HEK293T (cell line): ENCODE results near the gene WDR18.

Experiments
- CTCF ChIA-PET: fragments of 350-600 bp; formaldehyde crosslinking; extraction: SDS; loops from one replicate; lab custom pipeline; 2021; ENCODE audit warnings: antibody characterized with exemption, inconsistent platforms; lab: Yijun Ruan, JAX
- POLR2A ChIA-PET: fragments of 350-600 bp; formaldehyde crosslinking; extraction: SDS; loops from one replicate; lab custom pipeline; 2020; ENCODE audit warnings: antibody characterized with exemption, inconsistent platforms; lab: Yijun Ruan, JAX
- DNase-seq: peaks from one replicate; pipeline ENCODE4 v3.0.0; 2012; ENCODE audit warnings: mixed read lengths; ENCODE audit errors: extremely low spot score
- ARNT ChIP-seq: fragments of 450-650 bp; IDR thresholded peaks from 2 replicates; pipeline ENCODE4 v1.6.1; 2017; ENCODE audit warnings: mild to moderate bottlenecking
- BHLHE40 ChIP-seq: fragments of 450-650 bp; IDR thresholded peaks from 2 replicates; pipeline ENCODE4 v1.6.1; 2016; ENCODE audit warnings: mild to moderate bottlenecking, moderate library complexity, borderline replicate concordance
- CTBP1 ChIP-seq: fragments of 450-650 bp; IDR thresholded peaks from 2 replicates; pipeline ENCODE4 v1.6.1; 2016; ENCODE audit warnings: borderline replicate concordance
- ELF4 ChIP-seq: fragments of 450-650 bp; IDR thresholded peaks from 2 replicates; pipeline ENCODE4 v1.6.1; 2017; ENCODE audit warnings: antibody characterized with exemption
- FOXA1 ChIP-seq: fragments of 450-650 bp; IDR thresholded peaks from 2 replicates; pipeline ENCODE4 v1.6.1; 2016; ENCODE audit warnings: mild to moderate bottlenecking
- FOXK2 ChIP-seq: fragments of 450-650 bp; IDR thresholded peaks from 2 replicates; pipeline ENCODE4 v1.6.1; 2016; ENCODE audit warnings: mild to moderate bottlenecking
- FOXM1 ChIP-seq: fragments of 450-650 bp; IDR thresholded peaks from 2 replicates; pipeline ENCODE4 v1.6.1; 2017; ENCODE audit warnings: mild to moderate bottlenecking, borderline replicate concordance
- HDGF ChIP-seq: fragments of 450-650 bp; IDR thresholded peaks from 2 replicates; pipeline ENCODE4 v1.6.1; 2017; ENCODE audit warnings: antibody characterized with exemption, borderline replicate concordance
- L3MBTL2 ChIP-seq: fragments of 450-650 bp; conservative IDR thresholded peaks from 2 replicates; pipeline ENCODE4 v1.6.1; 2016; ENCODE audit warnings: mild to moderate bottlenecking
- LEF1 ChIP-seq: fragments of 450-650 bp; IDR thresholded peaks from 2 replicates; pipeline ENCODE4 v1.6.1; 2017; ENCODE audit warnings: mild to moderate bottlenecking, borderline replicate concordance
- NFRKB ChIP-seq: fragments of 450-650 bp; IDR thresholded peaks from 2 replicates; pipeline ENCODE4 v1.6.1; 2016; ENCODE audit warnings: mild to moderate bottlenecking, moderate library complexity
- SP1 ChIP-seq: fragments of 450-650 bp; IDR thresholded peaks from 2 replicates; pipeline ENCODE4 v1.6.1; 2017
- SUZ12 ChIP-seq: fragments of 450-650 bp; IDR thresholded peaks from 2 replicates; pipeline ENCODE4 v1.6.1; 2016; ENCODE audit warnings: mild to moderate bottlenecking
- TARDBP ChIP-seq: fragments of 450-650 bp; IDR thresholded peaks from 2 replicates; pipeline ENCODE4 v1.6.1; 2016
- ZNF384 ChIP-seq: fragments of 450-650 bp; IDR thresholded peaks from 2 replicates; pipeline ENCODE4 v1.6.1; 2016
- TF ChIP-seq, protein P1 (sequence below): fragments of 450-650 bp; IDR thresholded peaks from 2 replicates; pipeline ENCODE4 v1.6.1; 2016

The WDR18 gene

DNA sequence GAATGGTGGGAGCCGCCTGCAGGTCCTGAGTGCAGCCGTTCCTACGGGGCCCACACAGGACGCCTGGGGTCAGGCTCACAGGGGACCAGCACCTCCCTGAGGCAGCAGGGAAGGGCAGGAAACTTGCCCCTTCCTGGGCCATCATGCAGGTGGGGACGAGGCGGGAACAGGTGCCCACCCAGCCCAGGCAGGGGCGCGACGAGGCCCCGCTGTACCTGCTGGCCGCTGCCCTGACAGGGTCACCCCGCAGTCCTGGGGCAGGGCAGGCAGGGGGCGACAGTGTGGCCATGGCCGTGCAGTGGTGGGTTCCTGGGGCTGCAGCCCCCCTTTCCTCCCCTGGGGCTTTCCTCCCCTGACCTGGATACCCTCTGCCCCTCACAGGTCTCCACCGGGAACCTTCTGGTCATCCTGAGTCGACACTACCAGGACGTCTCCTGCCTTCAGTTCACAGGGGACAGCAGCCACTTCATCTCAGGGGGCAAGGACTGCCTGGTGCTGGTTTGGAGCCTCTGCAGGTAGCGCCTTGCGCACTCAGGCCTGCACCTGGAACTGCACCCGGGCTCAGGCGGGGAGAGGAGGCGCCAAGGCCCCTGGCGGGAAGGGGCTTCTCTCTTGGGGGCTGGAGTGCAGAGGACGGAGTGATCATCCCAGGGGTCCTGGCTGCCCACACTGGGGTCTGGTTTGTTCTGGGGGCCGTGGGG, 5.4 kb downstream of the WDR18 start:
- ChIA-PET POLR2A (no interaction called here), CTCF (interaction anchor here (0.7 kb wide), 1 partner anchor 8 kb away, joined by 3 read pairs; no protein-coding TSS in a partner anchor)
- TF ChIP-seq HDGF (peak; percentile 61; the same call in 1 of the 2 replicates), TARDBP (no peak)
- DNase-seq = no peak

GRCh38 chr19:990119-990571, 6.0 kb downstream of the WDR18 start:
- POLR2A ChIA-PET = no interaction called here
- TF ChIP-seq, protein P1, sequence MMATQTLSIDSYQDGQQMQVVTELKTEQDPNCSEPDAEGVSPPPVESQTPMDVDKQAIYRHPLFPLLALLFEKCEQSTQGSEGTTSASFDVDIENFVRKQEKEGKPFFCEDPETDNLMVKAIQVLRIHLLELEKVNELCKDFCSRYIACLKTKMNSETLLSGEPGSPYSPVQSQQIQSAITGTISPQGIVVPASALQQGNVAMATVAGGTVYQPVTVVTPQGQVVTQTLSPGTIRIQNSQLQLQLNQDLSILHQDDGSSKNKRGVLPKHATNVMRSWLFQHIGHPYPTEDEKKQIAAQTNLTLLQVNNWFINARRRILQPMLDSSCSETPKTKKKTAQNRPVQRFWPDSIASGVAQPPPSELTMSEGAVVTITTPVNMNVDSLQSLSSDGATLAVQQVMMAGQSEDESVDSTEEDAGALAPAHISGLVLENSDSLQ = no peak
- TF ChIP-seq L3MBTL2 (no peak), ARNT (no peak), LEF1 (no peak), NFRKB (no peak), SP1 (no peak), SUZ12 (no peak), ZNF384 (no peak), FOXK2 (no peak), FOXA1 (no peak), TARDBP (no peak), BHLHE40 (no peak), CTBP1 (no peak), FOXM1 (no peak), ELF4 (no peak), HDGF (no peak)
- CTCF ChIA-PET = no interaction called here
- no peak for DNase-seq

DNA sequence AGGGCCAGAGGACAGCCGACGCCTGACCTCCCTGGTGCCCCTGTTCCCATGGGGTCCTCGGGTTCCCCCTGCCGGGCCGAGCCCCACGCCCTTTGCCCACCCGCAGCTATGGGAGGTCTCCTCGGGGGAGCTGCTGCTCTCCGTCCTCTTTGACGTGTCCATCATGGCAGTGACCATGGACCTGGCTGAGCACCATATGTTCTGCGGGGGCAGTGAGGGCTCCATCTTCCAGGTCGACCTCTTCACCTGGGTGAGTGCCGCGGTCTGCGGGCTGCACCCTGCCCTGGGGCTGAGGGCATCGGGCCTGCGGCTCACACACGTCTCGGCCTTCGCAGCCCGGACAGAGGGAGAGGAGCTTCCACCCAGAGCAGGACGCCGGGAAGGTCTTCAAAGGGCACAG, 6.6 kb downstream of the WDR18 start:
- TF ChIP-seq SP1 = no peak
- TF ChIP-seq ARNT = no peak
- TF ChIP-seq, protein P1 = no peak
- no peak for TF ChIP-seq L3MBTL2
- TF ChIP-seq ZNF384 = no peak
- TF ChIP-seq HDGF = no peak
- TF ChIP-seq LEF1 = no peak
- no peak for TF ChIP-seq FOXM1
- TF ChIP-seq BHLHE40 = no peak
- no peak for TF ChIP-seq NFRKB
- no peak for TF ChIP-seq TARDBP
- TF ChIP-seq FOXK2 = no peak
- no peak for TF ChIP-seq SUZ12
- no peak for TF ChIP-seq CTBP1
- TF ChIP-seq FOXA1 = no peak
- TF ChIP-seq ELF4 = no peak
- no peak for DNase-seq
- CTCF ChIA-PET = no interaction called here
- POLR2A ChIA-PET = no interaction called here

- DNase-seq = peak; percentile 88
- TF ChIP-seq CTBP1 (no peak), TARDBP (no peak)
- ChIA-PET CTCF (interaction anchor here (0.6 kb wide), 1 partner anchor 13 kb away, joined by 4 read pairs; no protein-coding TSS in a partner anchor), POLR2A (no interaction called here)
These were observed 7.2 kb downstream of the WDR18 start for GRCh38 chr19:991174-991931.

- TF ChIP-seq LEF1 (no peak), NFRKB (no peak), ZNF384 (no peak), FOXA1 (no peak), CTBP1 (no peak)
- TF ChIP-seq, protein P1 = no peak
- ChIA-PET CTCF (interaction anchor here (0.8 kb wide), 1 partner anchor 9 kb away, joined by 3 read pairs; no protein-coding TSS in a partner anchor), POLR2A (no interaction called here)
- DNase-seq = no peak
These were observed 8.0 kb downstream of the WDR18 start for GRCh38 chr19:991932-992669.

DNA sequence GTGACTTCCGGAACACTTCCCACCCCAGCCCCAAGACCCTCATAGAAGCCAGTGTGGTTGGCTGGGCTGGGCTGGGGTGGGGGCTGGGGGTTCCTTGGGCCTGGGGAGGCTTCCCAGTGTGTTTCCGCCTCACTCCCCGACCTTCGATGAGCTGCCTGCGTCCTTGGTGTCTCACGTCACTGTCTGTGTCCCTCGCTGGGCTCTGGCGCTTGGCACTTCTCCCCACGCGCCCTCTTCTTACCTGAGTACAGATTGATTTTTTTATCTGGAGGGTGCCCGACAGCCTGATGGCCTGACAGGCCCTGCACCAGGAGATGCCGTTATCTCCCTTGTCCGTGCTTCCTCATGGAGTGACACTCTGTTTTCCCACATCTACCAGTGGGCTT, 8.5 kb downstream of the WDR18 start:
- DNase-seq = no peak
- ChIA-PET CTCF (interaction anchor here (0.8 kb wide), 1 partner anchor 8 kb away, joined by 3 read pairs; no protein-coding TSS in a partner anchor), POLR2A (no interaction called here)
- TF ChIP-seq ELF4 (no peak), HDGF (no peak), BHLHE40 (no peak), L3MBTL2 (no peak), SUZ12 (no peak), TARDBP (no peak), FOXA1 (no peak), SP1 (no peak), NFRKB (no peak), FOXK2 (no peak), LEF1 (no peak)
